Measurements from ENCODE around the gene LRMDA. TPM values are rescaled to one million over a fixed set of nuclear protein-coding genes. Genes with fewer than 3 reads are reported as not detected.

Gene LRMDA
- total and polyA plus RNA-seq, 2 of the 13 experiments (the other 11 are each of a cell fraction or from before 2014, with no cell fraction given) = 13.4 to 22.0 TPM

DNA sequence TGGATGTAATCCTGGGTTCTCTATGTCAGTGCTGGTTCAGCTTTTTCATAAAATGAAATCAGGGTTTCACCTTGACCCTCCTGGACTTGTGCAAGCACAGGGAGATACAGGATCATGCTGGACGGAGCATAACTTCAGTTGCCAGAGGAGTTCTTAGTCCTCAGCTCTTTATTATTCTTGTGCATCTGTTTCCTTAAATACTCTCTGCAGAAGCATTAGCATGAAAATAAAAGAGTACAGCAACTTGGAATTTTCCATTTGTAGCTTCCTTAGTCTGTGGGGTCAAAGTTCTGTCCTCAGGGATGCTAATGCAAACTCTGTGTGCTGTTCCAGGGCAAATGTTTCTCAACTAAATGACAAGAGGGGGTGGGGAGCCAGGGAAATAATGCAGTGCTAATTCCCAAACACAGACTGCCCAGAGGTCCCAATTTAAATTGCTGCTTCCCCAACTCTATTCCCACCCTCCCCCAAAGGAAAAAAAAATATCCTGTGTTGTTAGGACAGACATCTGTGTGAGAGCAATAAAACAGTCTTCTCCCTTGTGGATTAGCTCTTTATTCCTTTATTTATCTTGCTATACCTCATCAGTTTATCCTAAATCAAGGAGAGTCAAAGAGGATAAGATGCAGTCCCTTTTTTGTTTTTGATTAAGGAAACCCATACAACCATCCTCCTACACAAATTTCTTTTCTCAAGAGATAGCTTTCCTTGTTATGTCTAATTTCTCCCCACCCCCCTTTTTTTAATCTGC lies 905.0 kb downstream of the LRMDA start (continued):
- TF ChIP-seq ZNF598 (CRISPR knock-in tag; IDR thresholded peaks at IDR 0.05; ENCODE audit: borderline replicate concordance) = no peak
- TF ChIP-seq NFKB2 (CRISPR knock-in tag; IDR thresholded peaks at IDR 0.05; ENCODE audit: borderline replicate concordance) = no peak
- no peak for TF ChIP-seq ZNF451 (CRISPR knock-in tag; IDR thresholded peaks at IDR 0.05)
- no peak for TF ChIP-seq ZNF790 (CRISPR knock-in tag; IDR thresholded peaks at IDR 0.05; ENCODE audit: borderline replicate concordance)
- no peak for TF ChIP-seq KDM5A (IDR thresholded peaks at IDR 0.05; ENCODE audit: borderline replicate concordance, low read length)
- TF ChIP-seq MLLT10 (CRISPR knock-in tag; IDR thresholded peaks at IDR 0.05) = no peak
- TF ChIP-seq ZFP82 (CRISPR knock-in tag; IDR thresholded peaks at IDR 0.05; ENCODE audit: borderline replicate concordance) = no peak
- peak; percentile 39; the same call in 1 of the 2 replicates for TF ChIP-seq NCOR1 (IDR thresholded peaks at IDR 0.05; ENCODE audit: borderline replicate concordance, low read length)
- no peak for TF ChIP-seq DR1 (CRISPR knock-in tag; IDR thresholded peaks at IDR 0.05)
- TF ChIP-seq, protein P1, sequence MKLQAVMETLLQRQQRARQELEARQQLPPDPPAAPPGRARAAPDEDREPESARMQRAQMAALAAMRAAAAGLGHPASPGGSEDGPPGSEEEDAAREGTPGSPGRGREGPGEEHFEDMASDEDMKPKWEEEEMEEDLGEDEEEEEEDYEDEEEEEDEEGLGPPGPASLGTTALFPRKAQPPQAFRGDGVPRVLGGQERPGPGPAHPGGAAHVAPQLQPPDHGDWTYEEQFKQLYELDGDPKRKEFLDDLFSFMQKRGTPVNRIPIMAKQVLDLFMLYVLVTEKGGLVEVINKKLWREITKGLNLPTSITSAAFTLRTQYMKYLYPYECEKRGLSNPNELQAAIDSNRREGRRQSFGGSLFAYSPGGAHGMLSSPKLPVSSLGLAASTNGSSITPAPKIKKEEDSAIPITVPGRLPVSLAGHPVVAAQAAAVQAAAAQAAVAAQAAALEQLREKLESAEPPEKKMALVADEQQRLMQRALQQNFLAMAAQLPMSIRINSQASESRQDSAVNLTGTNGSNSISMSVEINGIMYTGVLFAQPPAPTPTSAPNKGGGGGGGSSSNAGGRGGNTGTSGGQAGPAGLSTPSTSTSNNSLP (IDR thresholded peaks at IDR 0.05; ENCODE audit: low read depth, low read length) = 0 out of 2 replicates have a peak, but pooled peaks have one; percentile 27
- no peak for TF ChIP-seq IRF2 (CRISPR knock-in tag; IDR thresholded peaks at IDR 0.05)
- TF ChIP-seq KAT8 (CRISPR knock-in tag; IDR thresholded peaks at IDR 0.05) = no peak
- no peak for TF ChIP-seq ZFP90 (CRISPR knock-in tag; IDR thresholded peaks at IDR 0.05; ENCODE audit: borderline replicate concordance)
- no peak for TF ChIP-seq ZNF891 (CRISPR knock-in tag; IDR thresholded peaks at IDR 0.05)
- TF ChIP-seq ZNF607 (CRISPR knock-in tag; IDR thresholded peaks at IDR 0.05; ENCODE audit: borderline replicate concordance) = no peak
- TF ChIP-seq AKAP8 (CRISPR knock-in tag; IDR thresholded peaks at IDR 0.05) = no peak
- no peak for TF ChIP-seq SMARCE1 (IDR thresholded peaks at IDR 0.05; ENCODE audit: borderline replicate concordance)
- no peak for TF ChIP-seq STAT5B (CRISPR knock-in tag; IDR thresholded peaks at IDR 0.05)
- no peak for TF ChIP-seq CC2D1A (CRISPR knock-in tag; IDR thresholded peaks at IDR 0.05)
- TF ChIP-seq, protein P2, sequence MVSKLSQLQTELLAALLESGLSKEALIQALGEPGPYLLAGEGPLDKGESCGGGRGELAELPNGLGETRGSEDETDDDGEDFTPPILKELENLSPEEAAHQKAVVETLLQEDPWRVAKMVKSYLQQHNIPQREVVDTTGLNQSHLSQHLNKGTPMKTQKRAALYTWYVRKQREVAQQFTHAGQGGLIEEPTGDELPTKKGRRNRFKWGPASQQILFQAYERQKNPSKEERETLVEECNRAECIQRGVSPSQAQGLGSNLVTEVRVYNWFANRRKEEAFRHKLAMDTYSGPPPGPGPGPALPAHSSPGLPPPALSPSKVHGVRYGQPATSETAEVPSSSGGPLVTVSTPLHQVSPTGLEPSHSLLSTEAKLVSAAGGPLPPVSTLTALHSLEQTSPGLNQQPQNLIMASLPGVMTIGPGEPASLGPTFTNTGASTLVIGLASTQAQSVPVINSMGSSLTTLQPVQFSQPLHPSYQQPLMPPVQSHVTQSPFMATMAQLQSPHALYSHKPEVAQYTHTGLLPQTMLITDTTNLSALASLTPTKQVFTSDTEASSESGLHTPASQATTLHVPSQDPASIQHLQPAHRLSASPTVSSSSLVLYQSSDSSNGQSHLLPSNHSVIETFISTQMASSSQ (IDR thresholded peaks at IDR 0.05; ENCODE audit: low read depth) = no peak
- TF ChIP-seq, protein P2 (CRISPR knock-in tag; IDR thresholded peaks at IDR 0.05; ENCODE audit: borderline replicate concordance) = no peak
- TF ChIP-seq TBX2 (CRISPR knock-in tag; IDR thresholded peaks at IDR 0.05; ENCODE audit: borderline replicate concordance) = no peak
- TF ChIP-seq ZMYM2 (CRISPR knock-in tag; IDR thresholded peaks at IDR 0.05) = peak; percentile 14; the same call in 1 of the 2 replicates
- TF ChIP-seq JUND (CRISPR knock-in tag; IDR thresholded peaks at IDR 0.05) = no peak
- no peak for TF ChIP-seq ZBTB3 (CRISPR knock-in tag; IDR thresholded peaks at IDR 0.05; ENCODE audit: borderline replicate concordance, low read depth)
- TF ChIP-seq HMG20B (CRISPR knock-in tag; conservative IDR thresholded peaks at IDR 0.05) = no peak
- peak; percentile 49; the same call in 1 of the 2 replicates for TF ChIP-seq HDAC2 (CRISPR knock-in tag; IDR thresholded peaks at IDR 0.05)

All from HepG2 (cell line).